ENCODE results near the gene LINC01488. TPM values are rescaled to one million over a fixed set of nuclear protein-coding genes. Genes with fewer than 3 reads are reported as not detected.
A peak's percentile ranks its signal among the peaks of the same experiment; 100 is the strongest.

LINC01488 gene
- total RNA-seq, 1 experiment from 2014 or later: not detected

- DNase-seq (ENCODE audit: low spot score): no peak
Measured at GRCh38 chr11:69463995-69464960, 17.2 kb upstream of the LINC01488 start.

- DNase-seq (ENCODE audit: low spot score): no peak
Measured at GRCh38 chr11:69465236-69466000, 16.0 kb upstream of the LINC01488 start.

GRCh38 chr11:69466039-69466438 lies 15.4 kb upstream of the LINC01488 start:
- no peak for DNase-seq (ENCODE audit: low spot score)

- no peak for DNase-seq (ENCODE audit: low spot score)
Measured at GRCh38 chr11:69467196-69467595, 14.3 kb upstream of the LINC01488 start.

- DNase-seq (ENCODE audit: low spot score): peak; percentile 6
Measured at GRCh38 chr11:69467646-69468045, 13.8 kb upstream of the LINC01488 start.

- DNase-seq (ENCODE audit: low spot score): no peak
Measured at GRCh38 chr11:69468221-69468620, 13.2 kb upstream of the LINC01488 start.

GRCh38 chr11:69468911-69469885 lies 12.3 kb upstream of the LINC01488 start:
- DNase-seq (ENCODE audit: low spot score): peak; percentile 67

- no peak for DNase-seq (ENCODE audit: low spot score)
Measured at GRCh38 chr11:69470301-69470700, 11.2 kb upstream of the LINC01488 start.

- no peak for DNase-seq (ENCODE audit: low spot score)
Measured at GRCh38 chr11:69470793-69471728, 10.4 kb upstream of the LINC01488 start.

GRCh38 chr11:69471729-69472540 lies 9.5 kb upstream of the LINC01488 start:
- no peak for DNase-seq (ENCODE audit: low spot score)

- DNase-seq (ENCODE audit: low spot score): no peak
Measured at GRCh38 chr11:69472541-69473275, 8.8 kb upstream of the LINC01488 start.

GRCh38 chr11:69473276-69473845 lies 8.1 kb upstream of the LINC01488 start:
- DNase-seq (ENCODE audit: low spot score): no peak

GRCh38 chr11:69474736-69475135 lies 6.7 kb upstream of the LINC01488 start:
- DNase-seq (ENCODE audit: low spot score): no peak

- no peak for DNase-seq (ENCODE audit: low spot score)
Measured at GRCh38 chr11:69475141-69475865, 6.2 kb upstream of the LINC01488 start.

- no peak for DNase-seq (ENCODE audit: low spot score)
Measured at GRCh38 chr11:69475866-69476471, 5.5 kb upstream of the LINC01488 start.

GRCh38 chr11:69476509-69476961 lies 4.9 kb upstream of the LINC01488 start:
- no peak for DNase-seq (ENCODE audit: low spot score)

- DNase-seq (ENCODE audit: low spot score): no peak
Measured at GRCh38 chr11:69477086-69477485, 4.4 kb upstream of the LINC01488 start.

Data from HT-29 (cell line).